CD4-positive, alpha-beta T cell treated with Interleukin-10 for 1 hour (primary cell): ENCODE measurements around the gene BCL11A.

ENCODE experiments used
- DNase-seq: peaks from one replicate; pipeline ENCODE4 v3.0.0-alpha.2; 2020

Gene BCL11A

DNA sequence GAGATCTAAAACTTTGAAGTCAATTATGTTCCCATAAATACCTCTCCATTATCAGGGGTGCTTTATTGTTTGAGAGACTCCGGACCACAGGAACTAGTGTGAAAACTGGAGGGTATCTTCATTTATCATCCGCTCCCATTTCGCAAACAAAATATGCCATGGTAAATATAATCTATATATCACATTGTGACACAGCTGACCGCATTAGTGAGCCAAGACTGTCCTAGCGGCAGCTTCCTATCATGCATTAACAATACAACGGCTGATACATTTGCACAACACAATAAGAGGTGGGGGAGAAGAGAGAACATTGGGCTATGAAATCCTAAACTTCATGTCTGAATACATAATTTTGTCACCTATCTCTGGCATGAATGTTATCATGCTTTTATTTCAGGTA, 29.5 kb downstream of the BCL11A start:
- no peak for DNase-seq

DNA sequence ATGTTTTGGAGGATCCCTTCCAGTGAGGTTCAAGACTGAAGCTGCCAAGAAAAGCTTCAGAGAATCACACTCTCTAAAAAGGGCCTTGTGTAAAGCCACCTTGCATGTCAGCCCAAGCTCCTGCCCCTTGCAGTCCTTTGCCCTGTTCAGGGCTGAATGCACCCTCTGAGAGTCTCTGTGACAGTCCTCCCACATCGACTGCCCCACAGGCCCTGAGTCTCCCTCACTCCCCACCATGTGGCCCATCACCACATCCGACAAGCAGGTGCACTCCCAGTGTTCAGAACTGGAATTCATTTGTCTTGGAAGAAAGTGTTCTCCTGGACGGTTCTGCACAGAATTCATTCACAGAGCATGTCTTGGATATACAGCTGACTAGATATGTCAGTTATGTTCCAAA, 31.0 kb downstream of the BCL11A start:
- no peak for DNase-seq

DNA sequence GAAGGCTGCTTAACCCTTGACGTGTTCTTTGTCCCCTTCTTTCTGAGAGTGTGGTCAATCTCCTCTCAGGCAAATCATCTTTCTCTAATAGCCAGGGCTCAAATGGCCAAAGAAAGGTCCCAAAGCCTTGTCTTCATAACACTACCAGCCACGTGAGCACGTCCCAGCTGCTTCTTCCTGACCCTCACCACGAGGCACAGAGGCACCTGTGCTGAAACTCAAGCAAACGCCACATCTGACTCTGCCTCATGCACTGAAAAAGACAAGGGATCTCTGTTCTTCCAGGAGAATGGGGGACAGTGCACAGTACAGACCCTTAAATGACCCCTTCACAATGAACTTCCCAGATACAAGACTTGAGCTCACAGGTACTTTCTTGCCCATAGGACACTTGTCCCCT, 31.8 kb downstream of the BCL11A start:
- DNase-seq, result no peak

DNA sequence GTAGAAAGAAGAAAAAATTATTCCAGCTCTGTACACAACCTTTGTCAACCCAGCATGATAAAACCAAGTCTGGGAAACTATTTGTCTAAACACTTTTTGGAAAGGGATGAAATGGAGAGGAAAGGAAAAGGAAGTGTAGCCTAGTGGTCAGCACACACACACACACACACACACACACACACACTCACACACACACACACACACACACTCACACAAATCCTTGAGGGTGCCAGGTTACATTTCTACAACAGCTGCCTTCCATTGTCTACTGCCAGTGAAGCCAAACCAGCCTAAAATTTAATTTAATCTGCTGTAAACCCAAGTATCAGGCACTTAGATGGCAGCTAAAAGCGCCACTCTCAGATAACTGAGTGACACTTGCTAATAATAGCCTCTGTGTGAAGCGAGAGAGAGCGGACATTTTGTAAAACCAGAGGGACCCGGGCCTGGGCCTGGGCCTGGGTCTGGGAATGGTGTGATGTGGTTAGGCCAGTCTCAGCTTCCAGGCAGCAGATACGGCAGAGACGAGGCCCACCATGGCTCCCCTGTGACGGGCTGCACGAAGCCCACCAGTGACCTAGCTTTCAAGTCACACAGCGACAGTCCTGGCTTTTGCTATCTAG, 32.4 kb downstream of the BCL11A start:
- no peak for DNase-seq

DNA sequence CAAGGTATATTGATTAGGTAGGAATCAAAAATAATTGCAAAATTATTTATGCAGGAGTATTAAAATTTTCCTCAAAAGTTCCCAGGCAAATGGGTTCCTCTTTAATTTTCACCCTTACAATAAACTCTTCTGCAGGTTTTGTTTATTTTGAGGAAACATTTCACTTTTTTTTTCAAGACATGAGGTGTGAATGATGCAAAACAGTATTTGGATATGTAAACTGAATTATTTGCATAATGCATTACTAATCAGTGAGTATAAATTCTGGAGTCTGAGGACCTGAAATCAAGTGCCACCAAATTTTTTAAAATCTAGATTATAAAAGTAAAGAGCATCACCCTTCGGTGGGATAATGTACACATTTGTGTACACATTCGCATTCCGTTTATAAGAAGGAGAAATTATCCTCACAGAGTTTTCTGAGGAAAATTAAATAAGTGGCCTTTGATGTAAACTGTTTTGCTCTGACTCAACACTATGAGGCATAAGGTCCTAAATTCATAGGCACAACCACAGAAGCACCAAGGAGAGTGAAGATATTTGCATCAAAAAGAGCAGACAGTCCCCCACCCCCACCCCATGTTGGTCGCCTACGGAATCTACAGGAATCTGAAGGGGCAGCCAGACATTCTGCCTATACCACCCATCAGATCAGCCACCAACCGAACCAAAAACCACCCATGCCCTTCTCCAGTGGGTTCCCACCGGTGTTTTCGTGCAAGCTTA, 33.1 kb downstream of the BCL11A start:
- DNase-seq, result no peak

DNA sequence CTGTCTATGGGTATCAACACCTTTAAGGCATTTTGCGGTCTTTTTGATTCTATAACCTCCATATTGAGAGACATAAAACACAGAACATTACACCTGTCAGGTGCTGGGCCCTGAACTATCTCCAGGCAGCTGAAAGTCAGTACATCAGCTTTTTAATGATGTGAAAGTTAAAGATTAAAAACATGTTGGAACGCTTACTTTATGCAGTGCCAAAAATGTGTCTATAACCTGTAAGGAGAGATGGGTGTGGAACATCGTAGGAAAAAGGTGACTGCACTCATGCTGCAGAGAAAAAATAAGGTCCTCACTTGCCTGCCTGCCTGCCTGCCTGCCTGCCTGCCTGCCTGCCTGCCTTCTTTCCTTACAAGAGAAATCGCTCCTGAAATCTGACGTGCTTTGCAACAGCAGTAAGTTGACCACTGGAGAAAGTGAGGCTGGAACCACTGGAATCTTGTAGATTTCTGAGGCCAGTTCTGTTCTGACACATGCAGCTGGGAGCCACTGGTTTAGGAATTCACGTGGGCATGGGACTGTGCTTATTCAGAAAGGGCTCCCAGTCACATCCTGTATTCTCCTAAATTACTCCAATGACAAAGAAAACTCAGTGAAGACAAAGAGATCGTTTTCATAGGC, 34.1 kb downstream of the BCL11A start:
- DNase-seq, result no peak

DNA sequence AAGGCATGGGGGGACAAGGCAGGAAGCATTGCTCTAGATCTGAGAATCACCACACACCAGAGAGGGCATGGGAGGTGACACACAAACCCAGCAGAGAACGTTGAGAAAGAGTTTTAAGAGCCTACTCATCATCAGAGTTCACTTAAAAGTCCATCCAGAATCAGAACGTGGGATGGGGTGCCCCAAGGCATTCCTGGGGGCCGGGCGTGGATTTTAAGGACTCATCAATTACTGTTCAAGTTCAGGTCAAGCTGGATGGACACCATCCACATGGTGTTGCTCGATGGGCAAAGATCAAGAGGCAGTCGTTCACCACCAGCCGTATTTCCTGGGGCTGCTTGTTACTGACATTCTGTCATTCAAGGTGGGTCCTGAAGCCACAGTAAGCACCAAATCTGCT, 34.9 kb downstream of the BCL11A start:
- no peak for DNase-seq

DNA sequence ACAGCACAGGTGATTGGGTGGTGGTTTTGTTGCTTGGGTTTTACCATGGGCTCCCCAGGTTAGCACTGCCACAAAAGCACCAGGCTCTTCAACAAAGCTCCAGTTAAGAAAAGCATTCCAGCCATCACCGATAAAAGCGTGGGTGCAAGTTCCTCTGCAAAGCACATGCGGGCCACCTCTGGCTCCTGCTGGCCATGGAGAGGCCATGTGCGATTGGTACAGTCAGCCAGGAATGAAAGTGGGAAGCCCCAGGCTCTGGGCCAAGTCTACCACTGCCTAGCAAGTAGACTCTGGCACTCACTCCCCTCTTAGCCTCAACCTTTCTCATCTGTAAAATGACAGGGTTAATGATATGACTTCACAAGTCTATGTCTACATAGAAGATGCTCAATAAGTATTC, 36.0 kb downstream of the BCL11A start:
- no peak for DNase-seq

DNA sequence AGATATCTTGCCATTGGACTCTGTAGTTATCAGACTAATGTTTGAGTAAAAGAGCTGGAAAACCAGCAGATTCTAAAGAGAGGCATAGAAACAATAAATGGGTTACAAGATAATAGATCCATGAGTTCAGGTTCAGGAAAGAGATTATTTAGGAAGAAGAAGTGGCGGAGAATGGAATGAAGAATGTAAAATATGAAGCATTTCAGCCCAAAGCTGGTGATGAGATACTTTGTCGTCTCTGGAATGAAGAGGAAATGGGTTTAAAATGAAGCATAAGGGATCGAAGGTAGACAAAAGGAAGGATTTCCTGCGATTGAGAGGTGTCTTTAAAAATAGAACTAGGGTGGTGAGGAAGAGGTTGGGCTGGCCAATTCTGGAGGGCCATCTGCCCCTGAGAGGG, 36.6 kb downstream of the BCL11A start:
- no peak for DNase-seq

DNA sequence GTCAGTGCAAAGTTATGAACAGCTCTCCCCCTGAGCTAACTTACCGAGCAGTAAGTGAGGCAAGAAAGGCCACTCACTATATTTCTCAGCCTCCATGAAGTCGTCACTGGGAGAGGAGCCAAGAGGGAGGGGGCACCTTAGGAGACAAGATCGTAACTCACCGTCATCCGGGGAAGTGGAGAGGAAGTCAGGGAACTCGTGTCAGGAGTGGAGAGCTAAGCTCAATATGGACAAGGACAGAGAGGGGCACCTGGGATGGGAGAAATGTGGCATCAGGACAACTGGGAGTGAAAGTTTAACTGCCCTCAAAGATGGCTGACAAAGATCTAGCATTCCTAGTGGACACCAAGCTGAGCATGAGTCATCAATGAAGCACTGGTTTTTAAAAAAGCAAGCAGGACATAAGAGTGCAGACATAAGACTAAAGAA, 37.1 kb downstream of the BCL11A start:
- no peak for DNase-seq

DNA sequence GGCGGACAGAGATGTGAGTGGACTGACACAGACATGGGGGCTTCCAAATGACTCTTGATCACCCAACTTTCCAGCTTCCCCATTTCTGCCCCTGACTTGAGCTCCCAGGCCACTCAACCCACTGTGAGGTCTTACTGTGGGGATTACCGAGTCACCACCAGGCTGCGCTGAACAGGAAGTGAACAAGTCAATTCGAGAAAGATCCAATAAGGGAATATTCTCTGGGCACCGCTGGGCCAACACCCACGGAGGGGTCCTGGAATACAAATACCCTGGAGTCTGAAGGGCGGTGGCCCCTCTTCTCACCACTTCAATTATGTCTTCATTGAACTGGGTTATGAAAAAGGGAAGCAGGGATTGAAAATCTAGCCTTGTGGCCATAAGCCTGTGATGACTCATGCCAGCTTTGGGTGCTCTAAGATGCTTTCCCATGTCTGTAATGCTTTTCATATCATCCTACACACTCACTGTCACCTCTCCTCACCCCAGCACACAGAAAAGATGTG, 37.7 kb downstream of the BCL11A start:
- DNase-seq, result peak; percentile 26

DNA sequence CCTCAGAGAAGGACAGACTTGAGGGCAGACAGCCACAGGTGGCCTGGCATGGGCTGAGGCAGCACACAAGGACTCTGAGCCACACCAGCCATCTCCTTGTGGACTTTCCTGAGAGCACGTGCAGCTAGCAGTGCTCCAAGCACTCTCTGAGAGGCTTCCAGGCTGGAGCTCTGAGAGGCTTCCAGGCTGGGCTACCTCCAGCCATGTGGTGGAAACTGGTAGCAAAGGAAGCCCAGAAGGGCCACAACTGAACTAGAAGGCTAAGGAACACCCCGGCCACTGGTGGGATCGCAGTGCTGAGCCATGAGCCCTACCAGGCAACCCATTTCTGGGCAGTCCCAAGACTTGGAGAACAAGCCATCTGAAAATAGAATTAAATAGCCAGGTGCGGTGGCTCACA, 39.5 kb downstream of the BCL11A start:
- no peak for DNase-seq

DNA sequence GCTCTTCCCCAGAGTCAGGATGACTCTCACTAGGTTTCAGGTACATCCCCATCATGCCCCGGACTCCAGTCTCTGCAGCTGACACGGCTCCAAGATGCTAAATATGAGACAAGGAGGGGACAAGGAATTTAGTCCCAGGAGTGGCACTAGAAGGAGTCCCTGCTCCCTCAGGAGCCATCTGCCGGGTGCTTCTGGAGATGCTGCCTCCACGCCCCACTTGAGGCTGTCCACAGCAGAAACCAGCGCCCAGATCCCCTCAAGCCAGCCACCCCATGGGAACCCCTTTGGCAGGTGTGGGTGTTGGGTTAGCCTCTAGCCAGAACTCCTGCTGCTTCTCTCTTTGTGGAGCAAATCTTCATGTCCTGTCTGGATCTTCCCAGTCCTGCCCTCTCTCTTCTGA, 40.3 kb downstream of the BCL11A start:
- no peak for DNase-seq

DNA sequence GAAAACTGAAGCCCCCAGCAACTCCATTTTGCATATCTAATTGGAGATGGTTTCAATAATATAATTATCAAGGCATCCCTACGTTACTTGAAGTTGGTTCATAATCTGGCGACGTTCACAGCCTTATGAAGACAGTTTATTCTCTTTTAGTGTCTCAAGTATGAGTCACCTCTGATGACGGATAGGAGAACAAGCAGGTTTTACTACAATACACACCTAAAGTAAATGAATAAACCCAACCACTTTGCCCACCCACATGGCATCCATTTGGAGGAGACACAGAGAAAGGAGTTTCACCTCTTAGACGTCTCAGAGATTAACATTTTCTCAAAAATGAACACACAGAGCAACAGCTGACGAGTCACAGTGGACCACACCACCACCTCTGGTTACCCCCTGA, 40.8 kb downstream of the BCL11A start:
- DNase-seq, result no peak

DNA sequence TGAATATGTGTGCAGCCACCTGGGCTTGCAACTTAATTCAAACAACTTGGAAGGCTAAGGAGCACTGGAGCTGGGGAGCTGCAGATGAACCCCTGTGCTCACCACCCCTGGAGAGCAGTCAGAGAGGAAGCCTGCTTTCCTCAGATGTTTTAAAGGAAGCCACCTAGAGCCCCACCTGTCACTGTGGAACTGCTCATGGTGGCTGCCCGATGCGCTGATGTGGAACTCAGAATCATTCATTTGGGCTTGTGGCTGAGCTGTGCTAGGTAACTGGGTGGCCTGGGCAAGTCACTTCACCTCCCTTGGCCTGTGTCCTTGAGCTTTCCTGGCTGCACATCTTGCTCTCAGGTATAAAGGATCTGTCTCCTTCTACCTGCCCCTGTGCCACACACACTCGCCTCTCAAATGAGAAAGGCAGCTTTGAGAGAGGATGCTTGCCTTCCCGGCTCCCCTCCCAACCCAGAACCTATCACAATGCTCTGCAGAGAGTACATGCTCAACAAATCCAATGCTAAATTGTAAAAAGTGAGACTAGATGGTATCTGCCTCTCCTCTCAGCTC, 41.3 kb downstream of the BCL11A start:
- no peak for DNase-seq

DNA sequence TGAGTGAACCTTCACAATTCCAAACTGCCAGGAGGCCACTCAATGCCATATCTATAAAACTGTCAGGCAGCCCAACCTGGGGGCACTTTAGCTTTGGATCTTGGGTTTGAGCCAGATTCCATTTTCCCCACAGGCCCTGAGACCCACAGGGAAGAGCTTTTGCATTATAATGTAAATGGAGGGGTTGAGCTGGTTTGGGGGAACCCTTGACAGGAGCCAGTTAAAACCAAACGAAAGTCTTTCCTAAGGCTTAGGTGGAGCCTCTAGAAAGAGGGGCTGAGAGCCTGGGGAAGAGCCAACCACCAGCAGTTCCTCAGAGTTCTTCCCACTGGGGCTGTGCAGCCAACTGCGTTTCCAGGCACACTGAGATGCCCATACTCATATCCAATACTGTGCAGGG, 42.7 kb downstream of the BCL11A start:
- no peak for DNase-seq

DNA sequence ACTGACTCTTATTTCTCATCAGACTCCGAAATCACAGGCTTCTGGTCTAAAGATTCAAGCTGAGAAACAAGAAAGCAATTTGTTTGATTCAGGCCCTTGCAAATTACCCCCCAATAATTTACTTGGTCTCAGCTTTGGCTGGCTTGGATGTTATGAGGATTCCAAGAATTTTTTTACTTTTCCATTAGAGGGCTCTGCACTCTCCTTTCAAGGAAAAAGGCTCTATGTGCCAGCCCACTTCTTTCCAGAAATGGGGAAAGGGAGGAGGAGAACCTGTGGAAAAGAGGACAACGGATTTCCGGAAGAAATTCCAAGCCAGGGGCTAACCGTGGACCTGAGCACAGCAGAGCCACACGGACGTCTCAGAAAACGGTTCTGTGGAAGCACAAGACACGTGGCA, 44.4 kb downstream of the BCL11A start:
- DNase-seq, result no peak

DNA sequence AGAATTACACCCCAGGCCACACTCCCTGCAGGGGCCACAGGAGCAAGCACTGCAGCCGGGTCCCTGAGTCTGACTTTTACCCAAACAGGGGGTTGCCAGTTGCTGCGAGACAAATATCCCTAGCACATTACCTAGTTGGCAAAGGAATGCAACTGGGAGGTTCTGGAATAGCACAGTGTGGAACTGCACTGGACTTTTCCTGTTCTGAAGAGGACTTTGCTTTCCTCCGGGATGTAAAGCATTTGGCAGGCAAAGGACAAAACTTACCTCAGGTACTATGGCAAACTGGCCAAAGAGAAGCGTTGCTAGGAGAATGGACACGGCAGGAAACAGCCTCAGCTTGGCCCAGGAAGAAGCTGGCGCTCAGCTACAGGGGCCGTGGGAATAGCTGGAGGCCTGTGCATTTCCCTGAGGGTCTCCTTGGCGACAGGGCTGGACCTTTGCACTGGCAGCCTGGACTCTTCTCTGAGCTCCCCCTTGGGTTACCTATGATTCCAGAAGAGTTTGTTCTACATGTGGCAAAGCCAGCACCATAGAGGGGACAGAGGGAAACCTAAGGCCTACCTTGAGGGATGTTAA, 45.0 kb downstream of the BCL11A start:
- DNase-seq, result no peak

DNA sequence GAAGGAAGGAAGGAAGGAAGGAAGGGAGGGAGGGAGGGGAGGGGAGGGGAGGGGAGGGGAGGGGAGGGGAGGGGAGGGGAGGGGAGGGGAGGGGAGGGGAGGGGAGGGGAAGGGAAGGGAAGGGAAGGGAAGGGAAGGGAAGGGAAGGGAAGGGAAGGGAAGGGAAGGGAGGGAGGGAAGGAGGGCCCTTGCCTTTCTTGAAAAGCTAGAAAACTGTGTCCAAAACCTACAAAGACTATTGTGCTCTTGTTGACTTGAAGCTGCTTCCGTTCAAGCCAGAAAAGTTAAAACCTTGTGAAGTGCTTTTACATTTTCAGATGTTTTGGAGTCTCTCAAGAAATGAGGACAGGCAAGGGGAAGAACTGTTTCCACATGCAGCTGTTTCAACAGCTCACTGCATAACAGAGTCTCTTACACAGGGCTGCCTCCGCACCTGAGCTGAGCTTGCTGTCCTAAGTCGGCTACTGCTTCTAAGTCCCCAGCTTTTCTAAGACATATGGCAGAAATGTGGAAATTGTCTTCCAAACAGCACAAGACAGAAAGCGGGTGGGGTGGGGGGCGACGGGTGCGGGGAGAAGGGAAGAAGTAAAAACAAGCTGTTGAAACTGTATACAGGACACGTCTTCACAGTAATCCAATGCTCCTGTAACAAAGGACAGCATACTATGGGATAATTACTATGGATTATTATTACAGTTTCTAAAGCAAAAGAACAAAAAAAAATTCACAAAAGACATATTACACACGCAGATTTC, 46.1 kb downstream of the BCL11A start:
- no peak for DNase-seq

DNA sequence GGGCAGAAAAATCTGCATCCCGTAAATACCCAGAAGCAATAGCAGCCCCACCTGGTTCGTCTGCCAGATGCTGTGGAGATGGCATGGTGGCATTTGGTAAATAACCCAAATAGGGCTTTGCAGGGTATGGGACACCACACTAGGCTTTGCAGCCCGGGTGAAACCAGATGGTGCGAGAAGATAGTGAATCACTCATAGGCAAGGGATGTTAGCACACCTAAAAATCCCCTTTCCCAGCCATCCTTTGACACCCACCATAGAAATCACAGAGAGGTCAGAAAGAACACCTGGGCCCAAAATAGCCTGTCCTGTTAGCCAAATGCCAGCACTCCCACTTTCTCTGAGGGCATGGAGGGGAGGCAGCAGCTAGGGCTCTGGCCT, 47.6 kb downstream of the BCL11A start:
- no peak for DNase-seq

DNA sequence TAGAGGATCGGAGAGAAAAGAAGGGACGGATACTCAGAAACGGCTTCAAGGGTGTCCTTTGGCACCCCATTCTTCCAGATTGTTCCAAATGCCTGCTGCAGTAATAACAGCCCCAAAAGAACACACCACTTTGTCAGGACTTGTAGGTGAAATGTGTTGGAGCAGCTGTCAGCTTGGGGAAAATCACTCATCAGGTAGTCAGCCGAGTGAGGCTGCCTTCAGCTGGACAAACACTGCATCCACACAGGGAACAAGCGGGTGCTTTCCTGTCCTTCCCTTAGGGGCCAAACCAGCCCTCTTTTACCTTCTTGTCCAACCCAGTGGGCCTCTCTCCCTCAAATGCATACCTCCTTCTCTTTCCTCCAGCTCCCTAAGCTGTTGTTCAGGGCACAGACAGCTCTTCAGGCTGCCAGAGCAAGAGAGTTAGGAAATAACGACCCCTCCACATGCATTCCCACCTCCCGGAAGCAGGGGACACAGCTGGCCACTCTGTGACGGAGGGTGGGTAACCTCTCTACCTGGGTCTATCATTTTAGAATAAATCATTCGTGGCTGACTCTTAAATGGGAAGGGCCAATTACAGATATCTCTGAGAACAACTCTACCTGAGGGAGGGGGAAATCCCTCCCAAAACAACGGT, 48.1 kb downstream of the BCL11A start:
- DNase-seq, result no peak

DNA sequence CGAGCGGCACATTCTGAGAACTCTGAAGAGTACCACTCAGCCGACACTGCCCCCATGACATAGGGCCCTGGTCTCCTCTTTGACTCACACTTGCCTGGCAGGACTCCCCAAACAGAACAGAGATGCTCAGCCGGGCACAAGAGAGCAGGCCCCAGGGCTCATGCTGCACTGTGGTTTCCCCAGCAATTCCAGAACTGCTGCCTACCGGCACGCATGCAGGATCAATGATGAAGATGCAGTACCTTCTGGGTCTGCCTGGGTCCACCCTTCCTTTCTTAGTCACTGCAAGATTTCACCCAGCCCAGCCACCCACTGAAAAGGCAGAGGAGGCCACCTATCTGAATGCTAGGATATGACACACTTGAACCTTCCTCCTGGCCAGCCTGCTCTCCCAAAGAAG, 49.4 kb downstream of the BCL11A start:
- no peak for DNase-seq
